ENCODE measurements around the gene UBL7.
"Not testable (repeated sequence)": the region's sequence is repeated elsewhere in the genome, so short reads cannot be mapped to it uniquely, and the experiment has no call there.

The UBL7 gene

GRCh38 chr15:74461847-74462511 is 1.0 kb upstream of the UBL7 start:
- Histone ChIP-seq H3F3A (ENCODE audit: insufficient read depth, low read length) (peaks cover 13% of the 10 kb centered on the region), H3K4me2 (ENCODE audit: low read depth, low read length) (peak overlapping the region; percentile 73), H3K9me3 (replicated peaks; ENCODE audit: insufficient read depth, low read length) (no peaks in the 10 kb centered on the region), H3K27ac (ENCODE audit: low read length) (peak overlapping the region; percentile 15; the same call in 1 of the 2 replicates), H3K4me3 (ENCODE audit: low read length) (peak overlapping the region; percentile 87), H3K4me1 (ENCODE audit: low read length) (peaks cover 4% of the 10 kb centered on the region; the same call in 1 of the 2 replicates), H3K27me3 (replicated peaks; ENCODE audit: insufficient read depth, low read length) (no peaks in the 10 kb centered on the region), H2AFZ (ENCODE audit: low read length) (peak overlapping the region; percentile 82), H3K9ac (ENCODE audit: low read length) (peak overlapping the region; percentile 68), H3K36me3 (replicated peaks; ENCODE audit: insufficient read depth, low read length) (no peaks in the 10 kb centered on the region), H4K20me1 (ENCODE audit: insufficient read depth, low read length) (no peaks in the 10 kb centered on the region), H3K9me2 (replicated peaks; ENCODE audit: insufficient read depth, low read length) (no peaks in the 10 kb centered on the region), H3K79me2 (ENCODE audit: low read length) (peaks cover 34% of the 10 kb centered on the region)
- TF ChIP-seq EZH2phosphoT487 (IDR thresholded peaks at IDR 0.05; ENCODE audit: low read length): no peak
- no peak for TF ChIP-seq CTCF (IDR thresholded peaks at IDR 0.05; ENCODE audit: low read length)
- no peak for DNase-seq

GRCh38 chr15:74460298-74460697 is 662 bp downstream of the UBL7 start:
- no peak for TF ChIP-seq CTCF (IDR thresholded peaks at IDR 0.05; ENCODE audit: low read length)
- TF ChIP-seq EZH2 (optimal IDR thresholded peaks at IDR 0.05; ENCODE audit: low read depth, low read length): no peak
- TF ChIP-seq EZH2phosphoT487 (IDR thresholded peaks at IDR 0.05; ENCODE audit: low read length): no peak
- Histone ChIP-seq H3K4me3 (ENCODE audit: low read length) (peak overlapping the region; percentile 87), H3K4me1 (ENCODE audit: low read length) (peaks cover 8% of the 10 kb centered on the region), H3K27ac (ENCODE audit: low read length) (peak overlapping the region; percentile 79), H3K4me2 (ENCODE audit: low read depth, low read length) (peak overlapping the region; percentile 74), H3F3A (ENCODE audit: insufficient read depth, low read length) (peaks cover 16% of the 10 kb centered on the region), H2AFZ (ENCODE audit: low read length) (peak overlapping the region; percentile 65; the same call in 1 of the 2 replicates), H3K9me2 (replicated peaks; ENCODE audit: insufficient read depth, low read length) (no peaks in the 10 kb centered on the region), H3K9ac (ENCODE audit: low read length) (peak overlapping the region; percentile 77), H3K9me3 (replicated peaks; ENCODE audit: insufficient read depth, low read length) (no peaks in the 10 kb centered on the region), H3K79me2 (ENCODE audit: low read length) (peaks cover 34% of the 10 kb centered on the region), H4K20me1 (ENCODE audit: insufficient read depth, low read length) (no peaks in the 10 kb centered on the region), H3K27me3 (replicated peaks; ENCODE audit: insufficient read depth, low read length) (no peaks in the 10 kb centered on the region), H3K36me3 (replicated peaks; ENCODE audit: insufficient read depth, low read length) (no peaks in the 10 kb centered on the region)
- DNase-seq: peak; percentile 28

- not testable (repeated sequence) for H3K9me2 ChIP-seq (replicated peaks; ENCODE audit: insufficient read depth, low read length); H3K27me3 ChIP-seq (replicated peaks; ENCODE audit: insufficient read depth, low read length)
These were observed 1.2 kb downstream of the UBL7 start for GRCh38 chr15:74459798-74460197.

GRCh38 chr15:74458473-74458872 is 2.5 kb downstream of the UBL7 start:
- Histone ChIP-seq H3K9ac (ENCODE audit: low read length) (no peak overlapping the region), H3K36me3 (replicated peaks; ENCODE audit: insufficient read depth, low read length) (no peaks in the 10 kb centered on the region)

More at GRCh38 chr15:74459798-74460197, 1.2 kb downstream of the UBL7 start:
- not testable (repeated sequence) for H2AFZ ChIP-seq (ENCODE audit: low read length); H3K27ac ChIP-seq (ENCODE audit: low read length); H3K36me3 ChIP-seq (replicated peaks; ENCODE audit: insufficient read depth, low read length); H4K20me1 ChIP-seq (ENCODE audit: insufficient read depth, low read length); DNase-seq; H3K9ac ChIP-seq (ENCODE audit: low read length); H3K9me3 ChIP-seq (replicated peaks; ENCODE audit: insufficient read depth, low read length)
- Histone ChIP-seq H3K4me3 (ENCODE audit: low read length) (0 out of 2 replicates have a peak overlapping the region, but pooled peaks have one; percentile 87), H3F3A (ENCODE audit: insufficient read depth, low read length) (peaks cover 21% of the 10 kb centered on the region), H3K4me2 (ENCODE audit: low read depth, low read length) (peak overlapping the region; percentile 74; the same call in 1 of the 2 replicates), H3K4me1 (ENCODE audit: low read length) (peaks cover 13% of the 10 kb centered on the region), H3K79me2 (ENCODE audit: low read length) (peaks cover 34% of the 10 kb centered on the region)

GRCh38 chr15:74457036-74457435 is 3.9 kb downstream of the UBL7 start:
- not testable (repeated sequence) for H3K9me2 ChIP-seq (replicated peaks; ENCODE audit: insufficient read depth, low read length); H3K4me3 ChIP-seq (ENCODE audit: low read length); H2AFZ ChIP-seq (ENCODE audit: low read length); H4K20me1 ChIP-seq (ENCODE audit: insufficient read depth, low read length); DNase-seq; H3K36me3 ChIP-seq (replicated peaks; ENCODE audit: insufficient read depth, low read length); H3K9ac ChIP-seq (ENCODE audit: low read length); H3K27me3 ChIP-seq (replicated peaks; ENCODE audit: insufficient read depth, low read length); H3K4me2 ChIP-seq (ENCODE audit: low read depth, low read length); H3K27ac ChIP-seq (ENCODE audit: low read length); H3K9me3 ChIP-seq (replicated peaks; ENCODE audit: insufficient read depth, low read length)
- H3K4me1 ChIP-seq (ENCODE audit: low read length): peaks cover 29% of the 10 kb centered on the region
- H3F3A ChIP-seq (ENCODE audit: insufficient read depth, low read length): peaks cover 37% of the 10 kb centered on the region
- H3K79me2 ChIP-seq (ENCODE audit: low read length): peaks cover 32% of the 10 kb centered on the region

More at GRCh38 chr15:74458473-74458872, 2.5 kb downstream of the UBL7 start:
- Histone ChIP-seq H3F3A (ENCODE audit: insufficient read depth, low read length) (peaks cover 35% of the 10 kb centered on the region), H3K4me1 (ENCODE audit: low read length) (peaks cover 24% of the 10 kb centered on the region), H3K9me3 (replicated peaks; ENCODE audit: insufficient read depth, low read length) (no peaks in the 10 kb centered on the region), H3K4me2 (ENCODE audit: low read depth, low read length) (no peak overlapping the region), H3K4me3 (ENCODE audit: low read length) (no peak overlapping the region), H3K79me2 (ENCODE audit: low read length) (peaks cover 33% of the 10 kb centered on the region), H3K9me2 (replicated peaks; ENCODE audit: insufficient read depth, low read length) (no peaks in the 10 kb centered on the region), H3K27me3 (replicated peaks; ENCODE audit: insufficient read depth, low read length) (no peaks in the 10 kb centered on the region), H3K27ac (ENCODE audit: low read length) (no peak overlapping the region), H2AFZ (ENCODE audit: low read length) (no peak overlapping the region), H4K20me1 (ENCODE audit: insufficient read depth, low read length) (no peaks in the 10 kb centered on the region)
- TF ChIP-seq EZH2phosphoT487 (IDR thresholded peaks at IDR 0.05; ENCODE audit: low read length) (no peak), CTCF (IDR thresholded peaks at IDR 0.05; ENCODE audit: low read length) (no peak), EZH2 (optimal IDR thresholded peaks at IDR 0.05; ENCODE audit: low read depth, low read length) (no peak)
- no peak for DNase-seq

All from MM.1S (cell line).